Measurements from ENCODE around the gene ESAM.

DNA sequence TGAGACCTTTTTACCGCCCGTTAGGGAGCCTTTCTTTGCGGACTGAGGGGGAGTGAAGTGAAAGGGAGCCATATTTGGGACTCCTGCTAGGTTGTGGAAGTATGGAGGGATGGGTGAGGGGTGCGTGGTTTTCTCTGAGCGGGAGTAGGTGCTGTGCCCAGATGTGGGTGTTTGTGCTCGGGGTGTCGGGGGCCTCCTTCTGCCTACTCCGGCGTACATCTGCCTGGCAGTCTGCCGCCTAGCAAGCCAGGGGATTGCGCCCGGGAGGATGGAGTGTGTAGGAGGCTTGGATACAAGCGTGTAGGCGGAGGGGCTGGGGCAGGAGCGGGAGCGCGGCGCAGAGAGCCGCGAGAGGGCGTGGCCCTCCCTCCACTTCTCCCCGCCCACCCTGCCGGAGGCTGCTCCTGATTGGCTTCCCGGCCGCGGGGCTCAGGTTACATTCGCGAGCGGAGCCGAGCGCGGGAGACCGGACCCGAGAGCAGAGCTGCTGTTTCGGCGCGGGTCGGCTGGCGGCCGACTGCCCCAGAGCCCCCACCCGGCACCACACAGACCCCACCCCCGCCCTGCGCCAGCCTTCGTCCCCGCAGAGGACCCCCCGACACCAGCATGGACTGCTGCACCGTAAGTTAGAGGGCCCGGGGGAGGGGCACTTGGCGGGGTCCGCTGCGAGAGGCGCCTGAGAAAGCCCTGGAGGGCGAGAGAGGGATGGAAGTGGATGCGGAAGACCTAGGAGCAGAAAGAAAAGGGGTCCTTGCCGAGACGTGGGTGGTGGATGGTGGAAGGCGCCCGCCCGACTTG, 22.4 kb downstream of the ESAM start, which contains the start of gene NRGN:
- TF ChIP-seq, protein P1, sequence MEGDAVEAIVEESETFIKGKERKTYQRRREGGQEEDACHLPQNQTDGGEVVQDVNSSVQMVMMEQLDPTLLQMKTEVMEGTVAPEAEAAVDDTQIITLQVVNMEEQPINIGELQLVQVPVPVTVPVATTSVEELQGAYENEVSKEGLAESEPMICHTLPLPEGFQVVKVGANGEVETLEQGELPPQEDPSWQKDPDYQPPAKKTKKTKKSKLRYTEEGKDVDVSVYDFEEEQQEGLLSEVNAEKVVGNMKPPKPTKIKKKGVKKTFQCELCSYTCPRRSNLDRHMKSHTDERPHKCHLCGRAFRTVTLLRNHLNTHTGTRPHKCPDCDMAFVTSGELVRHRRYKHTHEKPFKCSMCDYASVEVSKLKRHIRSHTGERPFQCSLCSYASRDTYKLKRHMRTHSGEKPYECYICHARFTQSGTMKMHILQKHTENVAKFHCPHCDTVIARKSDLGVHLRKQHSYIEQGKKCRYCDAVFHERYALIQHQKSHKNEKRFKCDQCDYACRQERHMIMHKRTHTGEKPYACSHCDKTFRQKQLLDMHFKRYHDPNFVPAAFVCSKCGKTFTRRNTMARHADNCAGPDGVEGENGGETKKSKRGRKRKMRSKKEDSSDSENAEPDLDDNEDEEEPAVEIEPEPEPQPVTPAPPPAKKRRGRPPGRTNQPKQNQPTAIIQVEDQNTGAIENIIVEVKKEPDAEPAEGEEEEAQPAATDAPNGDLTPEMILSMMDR (conservative IDR thresholded peaks at IDR 0.05; ENCODE audit: low read depth, low read length): no peak
- TF ChIP-seq EZH2 (IDR thresholded peaks at IDR 0.05; ENCODE audit: low read length, unreplicated experiment): no peak

All from PC-3 (cell line).